Neural cell (in vitro differentiated cells): Measurements from ENCODE around the gene IKZF5. TPM values are rescaled to one million over a fixed set of nuclear protein-coding genes. Genes with fewer than 3 reads are reported as not detected.

Source experiments
- H2AFZ ChIP-seq: fragments of 200-600, 300-800 bp; sonication (generic), shearing (Covaris generic); 2 replicates; pipeline ENCODE4 v1.6.0; 2014; ENCODE audit warnings: low read depth, mild to moderate bottlenecking, antibody characterized with exemption, low read length, moderate library complexity
- H3F3A ChIP-seq: fragments of 200-600 bp; shearing (Covaris generic); 2 replicates; pipeline ENCODE4 v1.6.1; 2016; ENCODE audit warnings: mild to moderate bottlenecking, moderate library complexity, mixed read lengths, antibody characterized with exemption, low read length; ENCODE audit not compliant: insufficient read depth, poor library complexity, severe bottlenecking
- H3K27ac ChIP-seq: fragments of 200-600, 300-800 bp; sonication (generic), shearing (Covaris generic); 2 replicates; pipeline ENCODE4 v1.5.1; 2014; ENCODE audit warnings: mild to moderate bottlenecking, low read length, moderate library complexity
- H3K27me3 ChIP-seq: fragments of 300-800, 200-600 bp; sonication (generic), shearing (Covaris generic); 2 replicates; pipeline ENCODE4 v1.6.0; 2014; ENCODE audit warnings: mild to moderate bottlenecking, low read depth, low read length, moderate library complexity; ENCODE audit not compliant: insufficient read depth
- H3K36me3 ChIP-seq: fragments of 300-800, 200-600 bp; sonication (generic), shearing (Covaris generic); 2 replicates; pipeline ENCODE4 v1.5.1; 2014; ENCODE audit warnings: mild to moderate bottlenecking, antibody characterized with exemption, low read length, moderate library complexity; ENCODE audit not compliant: insufficient read depth
- H3K4me2 ChIP-seq: fragments of 300-800, 200-600 bp; sonication (generic), shearing (Covaris generic); 2 replicates; pipeline ENCODE4 v1.6.0; 2014; ENCODE audit warnings: mild to moderate bottlenecking, low read length
- H3K4me3 ChIP-seq: fragments of 300-800, 200-600 bp; sonication (generic), shearing (Covaris generic); 2 replicates; pipeline ENCODE4 v1.5.1; 2014; ENCODE audit warnings: mild to moderate bottlenecking, low read length, moderate library complexity
- H3K79me2 ChIP-seq: fragments of 200-600 bp; shearing (Covaris generic); replicated peaks from 2 replicates; pipeline ENCODE4 v1.6.0; 2014; ENCODE audit warnings: mild to moderate bottlenecking, low read length, moderate library complexity; ENCODE audit not compliant: insufficient read depth
- H3K9ac ChIP-seq: fragments of 300-800, 200-600 bp; sonication (generic), shearing (Covaris generic); 2 replicates; pipeline ENCODE4 v1.6.1; 2016; ENCODE audit warnings: mild to moderate bottlenecking, low read length, mixed read lengths
- H3K9me2 ChIP-seq: fragments of 200-600 bp; shearing (Covaris generic); 2 replicates; pipeline ENCODE4 v1.6.1; 2016; ENCODE audit warnings: mild to moderate bottlenecking, low read length, mixed read lengths; ENCODE audit not compliant: insufficient read depth
- H3K9me3 ChIP-seq: fragments of 200-600, 300-800 bp; sonication (generic), shearing (Covaris generic); 2 replicates; pipeline ENCODE4 v1.6.1; 2016; ENCODE audit warnings: mild to moderate bottlenecking, mixed run types, low read length, moderate library complexity, mixed read lengths
- H4K20me1 ChIP-seq: fragments of 200-600 bp; shearing (Covaris generic); 2 replicates; pipeline ENCODE4 v1.6.1; 2016; ENCODE audit warnings: mild to moderate bottlenecking, mixed run types; ENCODE audit not compliant: insufficient read depth
- CTCF ChIP-seq: fragments of 450-650 bp; IDR thresholded peaks from 2 replicates; pipeline ENCODE4 v1.5.1; 2014; ENCODE audit warnings: antibody characterized with exemption, mild to moderate bottlenecking, moderate library complexity; ENCODE audit not compliant: poor library complexity, severe bottlenecking
- EP300 ChIP-seq: fragments of 450-650 bp; conservative IDR thresholded peaks from 2 replicates; pipeline ENCODE4 v1.6.1; 2014; ENCODE audit warnings: antibody characterized with exemption, mild to moderate bottlenecking, moderate library complexity; ENCODE audit not compliant: poor library complexity, severe bottlenecking
- EZH2 ChIP-seq: fragments of 200-600, 300-800 bp; shearing (Covaris generic), sonication (generic); IDR thresholded peaks from 2 replicates; pipeline ENCODE4 v1.6.1; 2014; ENCODE audit warnings: antibody characterized with exemption, low read length, borderline replicate concordance, mild to moderate bottlenecking; ENCODE audit not compliant: insufficient read depth, poor library complexity, severe bottlenecking
- MXI1 ChIP-seq: fragments of 450-650 bp; conservative IDR thresholded peaks from 2 replicates; pipeline ENCODE4 v1.6.1; 2014; ENCODE audit warnings: antibody characterized with exemption, mild to moderate bottlenecking; ENCODE audit not compliant: poor library complexity, severe bottlenecking
- POLR2AphosphoS5 ChIP-seq: IDR thresholded peaks from 2 replicates; pipeline ENCODE4 v1.6.1; 2012
- RAD21 ChIP-seq: fragments of 450-650 bp; conservative IDR thresholded peaks from 2 replicates; pipeline ENCODE4 v1.6.1; 2014; ENCODE audit warnings: antibody characterized with exemption, mild to moderate bottlenecking, moderate library complexity
- REST ChIP-seq: IDR thresholded peaks from 2 replicates; pipeline ENCODE4 v1.6.1; 2012; ENCODE audit warnings: borderline replicate concordance
- SMC3 ChIP-seq: fragments of 450-650 bp; conservative IDR thresholded peaks from 2 replicates; pipeline ENCODE4 v1.6.1; 2014; ENCODE audit warnings: antibody characterized with exemption, mild to moderate bottlenecking, moderate library complexity; ENCODE audit not compliant: poor library complexity
- TAF1 ChIP-seq: IDR thresholded peaks from 2 replicates; pipeline ENCODE4 v1.6.1; 2012; ENCODE audit warnings: low read depth
- polyA plus RNA-seq: library from polyadenylated mRNA; depleted of rRNA; stranded (reverse); fragments of >200 nt; gene quantifications from 2 replicates; pipeline ENCODE4 v1.2.3, GENCODE V29; 2014

Gene IKZF5
- polyA plus RNA-seq, 1 donor from 2014 or later = 11.0 TPM

GRCh38 chr10:123011987-123012386 is 3.4 kb upstream of the IKZF5 start:
- no peak overlapping the region for H3K27ac ChIP-seq
- H3K4me3 ChIP-seq = no peak overlapping the region
- TF ChIP-seq EZH2 (no peak), EP300 (no peak), REST (no peak), MXI1 (no peak), POLR2AphosphoS5 (no peak), SMC3 (no peak), RAD21 (no peak), CTCF (no peak), TAF1 (no peak)
- H3K4me2 ChIP-seq = no peak overlapping the region
- H3K27me3 ChIP-seq = no peaks in the 10 kb centered on the region
- no peak overlapping the region for H3K9ac ChIP-seq
- peaks cover 23% of the 10 kb centered on the region for H3K79me2 ChIP-seq
- H4K20me1 ChIP-seq = no peaks in the 10 kb centered on the region
- H3K9me3 ChIP-seq = no peaks in the 10 kb centered on the region
- H3F3A ChIP-seq = no peaks in the 10 kb centered on the region
- no peaks in the 10 kb centered on the region for H3K9me2 ChIP-seq
- H3K36me3 ChIP-seq = no peaks in the 10 kb centered on the region
- no peak overlapping the region for H2AFZ ChIP-seq

GRCh38 chr10:123009105-123009820 is 668 bp upstream of the IKZF5 start:
- no peaks in the 10 kb centered on the region for H3K27me3 ChIP-seq
- peak overlapping the region; percentile 87 for H3K4me2 ChIP-seq
- H2AFZ ChIP-seq = peak overlapping the region; percentile 88
- no peaks in the 10 kb centered on the region for H4K20me1 ChIP-seq
- no peak for TF ChIP-seq CTCF
- TF ChIP-seq MXI1 = no peak
- peak overlapping the region; percentile 83 for H3K4me3 ChIP-seq
- H3K27ac ChIP-seq = peak overlapping the region; percentile 77
- H3K9ac ChIP-seq = peak overlapping the region; percentile 87
- H3K9me2 ChIP-seq = no peaks in the 10 kb centered on the region
- no peaks in the 10 kb centered on the region for H3K36me3 ChIP-seq
- no peaks in the 10 kb centered on the region for H3F3A ChIP-seq
- H3K9me3 ChIP-seq = no peaks in the 10 kb centered on the region
- H3K79me2 ChIP-seq = peaks cover 44% of the 10 kb centered on the region
